GM19239 (cell line): Measurements from ENCODE around the gene SLCO1C1.
"Not testable (repeated sequence)": the region's sequence is repeated elsewhere in the genome, so short reads cannot be mapped to it uniquely, and the experiment has no call there.

ENCODE experiments used
- DNase-seq: peaks from one replicate; pipeline ENCODE4 v3.0.0; 2011; ENCODE audit warnings: low spot score; ENCODE audit not compliant: insufficient read length
- FAIRE-seq: peaks from 2 replicates; lab custom pipeline; 2011; peaks lifted over from hg19 to GRCh38; lab: Jason Lieb, UNC

Gene SLCO1C1

GRCh38 chr12:20695232-20695631 lies at the start of gene SLCO1C1:
TSS of gene SLCO1C1 (plus strand) at chr12:20695332. CDS start at chr12:20699577, 4,245 bp downstream.
- DNase-seq (no peak), FAIRE-seq (no peak)

DNA sequence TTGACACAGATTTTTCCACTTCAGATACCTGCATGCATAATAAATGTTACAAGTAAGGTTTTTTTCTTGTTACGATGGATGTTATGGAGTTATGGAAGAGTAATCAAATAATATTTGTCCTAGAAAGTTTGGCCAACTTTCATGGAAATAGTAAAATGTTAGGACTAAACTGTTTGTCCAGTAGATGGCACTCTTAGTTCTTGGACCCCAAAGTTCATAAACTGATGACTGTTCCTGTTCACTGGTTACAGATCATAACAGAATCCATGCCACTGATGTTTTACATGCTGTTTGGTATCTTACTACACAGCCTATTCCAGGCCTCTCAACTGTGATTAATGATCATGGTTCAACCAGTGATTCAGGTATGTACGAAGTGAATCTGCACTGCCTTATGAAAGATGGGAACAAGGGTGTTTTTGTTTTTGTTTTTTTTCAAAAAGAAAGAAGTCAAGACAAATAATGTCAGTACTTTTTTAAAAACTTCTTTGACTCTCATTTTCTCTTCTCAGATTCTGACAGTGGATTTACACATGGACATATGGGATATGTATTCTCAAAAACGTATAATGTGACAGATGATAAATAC lies 48.8 kb upstream of the SLCO1C1 start:
- FAIRE-seq, result no peak
- DNase-seq, result no peak

- DNase-seq (no peak), FAIRE-seq (no peak)
These were observed 41.3 kb upstream of the SLCO1C1 start for GRCh38 chr12:20653871-20654270.

DNA sequence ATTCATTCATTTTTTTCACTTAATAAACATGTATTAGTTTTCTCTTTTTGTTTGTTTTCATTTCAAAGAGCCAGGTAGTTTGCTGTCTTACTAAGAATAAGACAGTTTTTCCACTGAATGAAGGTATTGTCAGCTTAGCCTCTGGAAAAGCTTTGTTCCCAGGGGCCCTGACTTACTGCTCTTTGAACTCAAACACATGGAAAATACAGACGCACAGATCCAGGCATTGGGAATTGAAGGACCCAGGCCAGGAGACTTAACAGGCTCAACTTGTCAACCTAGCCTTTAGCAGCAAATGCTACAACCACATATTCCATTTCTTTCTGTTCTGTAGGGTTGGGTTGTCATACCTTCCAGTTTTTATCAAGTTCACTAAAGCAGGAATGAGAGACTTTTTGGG lies 38.5 kb upstream of the SLCO1C1 start:
- DNase-seq, result no peak
- no peak for FAIRE-seq

- DNase-seq (no peak), FAIRE-seq (no peak)
These were observed 37.6 kb upstream of the SLCO1C1 start for GRCh38 chr12:20657496-20657895.

GRCh38 chr12:20681334-20681733 lies 13.8 kb upstream of the SLCO1C1 start:
- FAIRE-seq, result no peak

DNA sequence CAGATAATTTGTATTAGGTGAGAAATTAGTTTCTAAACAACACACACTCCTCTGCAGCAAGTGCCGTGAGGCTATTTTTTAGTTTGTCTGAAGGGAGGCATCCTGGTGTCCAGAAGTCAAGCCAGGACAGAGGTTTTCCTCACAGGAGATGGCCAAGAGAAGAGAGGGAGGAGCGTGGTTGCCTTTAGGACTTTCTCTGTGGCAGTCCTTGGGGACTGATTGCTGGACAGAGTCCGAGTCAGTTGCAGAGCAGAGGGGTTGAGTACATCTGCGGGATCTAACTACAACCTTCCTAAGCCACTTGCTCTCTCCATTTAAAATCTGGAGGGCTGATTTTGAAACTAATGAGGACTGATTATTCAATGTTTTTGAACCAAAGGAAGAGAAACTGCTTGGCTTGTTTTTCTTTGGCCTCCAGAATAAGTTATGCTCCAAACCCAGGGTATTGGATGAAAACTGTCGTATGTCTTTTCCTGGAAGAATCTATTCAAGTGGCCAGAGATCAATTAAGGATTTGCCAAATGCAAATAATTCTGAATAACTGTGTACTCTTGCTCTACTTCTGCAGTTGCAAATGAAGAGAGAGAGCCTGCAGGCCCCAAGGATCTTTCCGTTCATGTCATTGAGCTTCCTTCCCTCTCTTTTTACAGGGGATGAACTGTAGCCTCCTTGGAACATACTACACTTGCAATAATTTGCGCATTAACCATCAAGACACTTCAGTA lies 1.2 kb downstream of the SLCO1C1 start:
- FAIRE-seq (no peak), DNase-seq (no peak)

More at GRCh38 chr12:20681334-20681733, 13.8 kb upstream of the SLCO1C1 start:
- DNase-seq, result no peak

- no peak for DNase-seq
- no peak for FAIRE-seq
These were observed 6.0 kb downstream of the SLCO1C1 start for GRCh38 chr12:20701106-20701505.

GRCh38 chr12:20704860-20705259 lies 9.7 kb downstream of the SLCO1C1 start:
- DNase-seq, result no peak
- no peak for FAIRE-seq

GRCh38 chr12:20711846-20712245 lies 16.7 kb downstream of the SLCO1C1 start:
- DNase-seq (no peak), FAIRE-seq (no peak)

DNA sequence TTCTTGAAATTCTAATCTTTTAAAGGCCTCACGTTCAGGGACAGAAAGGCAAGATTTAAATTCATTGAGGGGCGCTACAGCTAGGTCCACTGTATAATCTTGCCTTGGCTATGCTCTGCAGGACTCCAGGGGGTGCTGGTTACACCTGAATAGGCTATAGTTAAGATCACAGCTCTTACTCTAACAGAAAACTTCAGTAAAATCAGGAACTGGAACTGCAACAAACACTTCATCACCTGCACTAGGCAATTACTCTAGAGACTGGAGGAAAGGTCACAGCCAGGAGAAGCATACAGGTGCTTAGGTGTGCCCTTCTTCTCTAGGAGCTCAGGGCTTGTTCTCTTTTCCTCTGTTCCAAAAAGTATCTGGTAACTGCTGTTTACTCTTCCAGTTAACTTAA lies 20.9 kb downstream of the SLCO1C1 start:
- DNase-seq (no peak), FAIRE-seq (no peak)

- no peak for DNase-seq
- no peak for FAIRE-seq
These were observed 21.9 kb downstream of the SLCO1C1 start for GRCh38 chr12:20716985-20717384.

DNA sequence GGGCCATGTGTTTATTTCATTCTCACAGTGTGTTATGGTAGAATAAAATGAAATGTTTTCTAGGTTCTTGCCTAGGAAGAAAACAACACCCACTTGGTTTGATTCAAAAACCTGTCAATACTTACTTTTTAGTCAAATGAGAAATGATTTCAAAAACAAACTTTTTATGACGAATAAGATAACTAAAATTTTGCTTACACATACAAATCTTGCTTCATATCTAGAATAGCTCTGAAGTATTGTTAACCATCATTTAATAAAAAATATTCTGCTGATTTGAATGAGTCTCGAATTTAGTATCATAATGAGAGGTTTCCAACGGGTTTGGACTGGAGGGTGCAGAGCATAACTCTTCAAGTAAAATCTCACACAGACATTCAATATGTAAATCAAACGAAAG lies 23.2 kb downstream of the SLCO1C1 start:
- FAIRE-seq (no peak), DNase-seq (no peak)

GRCh38 chr12:20722142-20722541 lies 27.0 kb downstream of the SLCO1C1 start:
- FAIRE-seq (no peak), DNase-seq (no peak)

GRCh38 chr12:20731274-20731673 lies 36.1 kb downstream of the SLCO1C1 start:
- FAIRE-seq (no peak), DNase-seq (no peak)

DNA sequence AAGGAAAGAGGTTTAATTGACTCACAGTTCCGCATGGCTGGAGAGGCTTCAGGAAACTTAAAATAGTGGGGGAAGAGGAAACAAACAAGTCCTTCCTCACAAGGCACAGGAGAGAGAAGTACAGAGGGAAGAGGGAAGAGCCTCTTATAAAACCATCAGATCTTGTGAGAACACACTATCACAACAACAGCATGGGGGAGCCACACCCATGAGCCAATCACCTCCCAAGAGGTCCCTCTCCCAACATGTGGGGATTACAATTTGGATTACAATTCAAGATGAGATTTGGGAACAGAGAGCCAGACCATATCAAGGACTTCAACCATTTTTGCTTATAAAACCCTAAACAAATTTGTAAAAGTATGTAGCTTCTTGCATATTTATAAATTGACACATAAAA lies 45.8 kb downstream of the SLCO1C1 start:
- DNase-seq (no peak), FAIRE-seq (no peak)

DNA sequence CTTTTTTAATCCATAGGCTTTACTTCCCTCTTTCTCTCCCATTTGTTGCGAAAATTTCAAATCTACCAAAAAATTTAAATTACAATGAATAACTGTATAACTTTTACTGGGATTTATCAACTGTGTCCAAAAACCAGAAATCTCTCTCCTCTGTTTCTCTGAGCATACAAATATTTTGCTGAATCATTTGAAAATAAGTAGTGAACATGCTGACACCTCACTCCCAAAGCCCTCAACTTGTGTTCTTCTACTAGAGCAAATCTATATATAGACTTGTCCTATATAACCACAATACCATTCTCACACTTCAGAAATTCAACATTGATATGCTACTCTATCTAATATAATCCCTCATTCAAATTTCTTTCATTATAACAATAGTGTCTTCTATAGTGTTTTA lies 53.1 kb downstream of the SLCO1C1 start:
- no peak for DNase-seq
- FAIRE-seq, result no peak

DNA sequence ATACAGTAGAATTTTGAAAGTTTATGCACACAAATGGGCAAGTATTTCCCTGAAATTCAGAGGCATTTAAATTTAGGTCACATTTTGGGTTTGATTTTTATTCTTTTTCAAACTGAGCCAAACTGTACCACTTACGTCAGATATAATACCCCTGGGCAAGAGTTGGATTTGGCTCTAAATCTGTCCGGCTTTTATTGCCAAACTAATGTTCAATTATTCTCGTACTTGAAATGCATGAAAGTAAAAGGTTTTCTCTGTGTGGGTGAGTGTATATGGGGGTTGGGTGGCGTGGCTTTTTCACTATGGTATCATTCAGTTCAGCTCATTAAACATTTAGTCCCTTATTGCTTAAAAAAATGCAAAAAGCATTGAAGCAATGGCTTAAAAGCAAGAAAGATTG lies 55.9 kb downstream of the SLCO1C1 start:
- no peak for DNase-seq
- no peak for FAIRE-seq

DNA sequence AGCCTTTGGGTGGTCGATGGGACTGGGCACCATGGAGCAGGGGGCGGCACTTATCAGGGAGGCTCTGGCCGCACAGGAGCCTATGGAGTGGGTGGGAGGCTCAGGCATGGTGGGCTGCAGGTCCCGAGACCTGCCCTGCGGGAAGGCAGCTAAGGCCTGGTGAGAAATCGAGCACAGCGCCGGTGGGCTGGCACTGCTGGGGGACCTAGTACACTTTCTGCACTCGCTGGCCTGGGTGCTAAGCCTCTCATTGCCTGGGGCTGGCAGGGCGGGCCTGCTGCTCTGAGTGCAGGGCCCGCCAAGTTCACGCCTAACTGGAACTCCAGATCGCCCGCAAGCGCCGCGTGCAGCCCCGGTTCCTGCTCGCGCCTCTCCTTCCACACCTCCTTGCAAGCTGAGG lies 82.3 kb downstream of the SLCO1C1 start:
- FAIRE-seq (no peak), DNase-seq (no peak)

DNA sequence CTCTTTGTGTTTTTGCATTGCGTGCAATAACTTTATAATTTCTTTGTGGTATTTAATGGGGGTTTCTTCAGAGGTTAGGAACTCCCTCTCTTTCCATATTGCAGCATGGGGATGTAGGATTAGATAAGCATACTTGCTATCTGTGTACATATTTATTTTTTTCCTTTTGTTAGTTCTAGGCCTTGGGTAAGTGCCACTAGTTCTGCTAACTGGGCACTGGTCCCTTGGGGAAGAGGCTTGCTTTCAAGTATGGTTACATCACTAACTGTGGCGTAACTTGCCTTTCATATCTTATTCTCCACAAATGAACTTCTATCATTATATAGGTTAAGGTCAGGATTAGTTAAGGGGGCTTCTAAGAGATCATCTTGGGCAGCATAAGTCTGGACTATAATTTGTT lies 83.8 kb downstream of the SLCO1C1 start:
- FAIRE-seq, result no peak
- DNase-seq, result no peak

DNA sequence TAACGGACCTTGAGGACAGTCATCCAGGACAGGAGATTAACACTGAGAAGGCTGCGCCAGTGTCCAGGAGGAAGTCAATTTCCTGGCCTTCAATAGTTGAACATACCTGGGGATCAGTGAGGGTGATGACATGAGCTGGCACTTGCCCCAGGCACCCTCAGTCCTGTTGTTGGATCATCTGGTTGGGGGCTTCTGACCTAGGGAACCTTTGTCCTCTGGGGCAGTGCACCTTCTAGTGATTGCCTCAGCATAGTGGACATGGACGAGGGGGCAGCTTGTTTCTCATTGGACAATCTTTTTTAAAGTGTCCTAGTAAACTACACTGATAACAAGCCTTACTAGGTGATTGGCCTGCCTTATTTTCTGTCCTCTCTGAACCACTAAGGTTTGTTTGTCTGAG lies 84.8 kb downstream of the SLCO1C1 start:
- not testable (repeated sequence) for FAIRE-seq, DNase-seq

DNA sequence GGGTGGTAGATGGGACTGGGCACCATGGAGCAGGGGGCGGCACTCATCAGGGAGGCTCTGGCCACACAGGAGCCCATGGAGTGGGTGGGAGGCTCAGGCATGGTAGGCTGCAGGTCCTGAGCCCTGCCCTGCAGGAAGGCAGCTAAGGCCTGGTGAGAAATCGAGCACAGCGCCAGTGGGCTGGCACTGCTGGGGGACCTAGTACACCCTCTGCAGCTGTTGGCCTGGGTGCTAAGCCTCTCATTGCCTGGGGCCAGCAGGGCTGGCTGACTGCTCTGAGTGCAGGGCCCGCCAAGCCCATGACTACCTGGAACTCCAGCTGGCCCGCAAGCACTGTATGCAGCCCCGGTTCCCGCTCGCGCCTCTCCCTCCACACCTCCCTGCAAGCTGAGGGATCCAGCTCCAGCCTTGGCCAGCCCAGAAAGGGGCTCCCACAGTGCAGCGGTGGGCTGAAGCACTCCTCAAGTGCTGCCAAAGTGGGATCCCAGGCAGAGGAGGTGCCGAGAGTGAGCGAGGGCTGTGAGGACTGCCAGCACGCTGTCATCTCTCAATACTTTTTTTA lies 88.7 kb downstream of the SLCO1C1 start:
- FAIRE-seq, DNase-seq: not testable (repeated sequence)
